Left lung (tissue), 14 donors: ENCODE data around the gene CASP3. TPM values are rescaled to one million over a fixed set of nuclear protein-coding genes. Genes with fewer than 3 reads are reported as not detected.
A peak's percentile ranks its signal among the peaks of the same experiment; 100 is the strongest.

Experiments
- ATAC-seq: fragments of 200-7000 bp; cut with Tn5 transposase; one replicate; pipeline ENCODE4 v1.9.1; 2020; ENCODE audit warnings: moderate library complexity
- DNase-seq, 4 donors: peaks; one replicate each; pipeline ENCODE4 v3.0.0-alpha.2; 2013 to 2020
- H3K27ac ChIP-seq, 2 donors: fragments of 200-600 bp; sonication (generic) in 1 of 2; one replicate each; pipeline versions ENCODE4 v1.5.0 to v1.8.0; 2020 to 2021
- H3K27me3 ChIP-seq, 2 donors: fragments of 200-600 bp; sonication (generic) in 1 of 2; one replicate each; pipeline versions ENCODE4 v1.5.0 to v1.8.0; 2020 to 2021
- H3K36me3 ChIP-seq, 2 donors: fragments of 200-600 bp; sonication (generic) in 1 of 2; one replicate each; pipeline versions ENCODE4 v1.5.0 to v1.8.0; 2020 to 2021
- H3K4me1 ChIP-seq, 2 donors: fragments of 200-600 bp; one replicate each; pipeline ENCODE4 v1.8.0; 2021
- H3K4me3 ChIP-seq, 2 donors: fragments of 200-600 bp; sonication (generic) in 1 of 2; one replicate each; pipeline versions ENCODE4 v1.5.0 to v1.8.0; 2020 to 2021; ENCODE audit warnings: mild to moderate bottlenecking in 1 of 2
- H3K9me3 ChIP-seq, 2 donors: fragments of 200-600 bp; sonication (generic) in 1 of 2; one replicate each; pipeline versions ENCODE4 v1.5.0 to v1.8.0; 2020 to 2021
- CTCF ChIP-seq, 2 donors: fragments of 200-600 bp; sonication (generic) in 1 of 2; IDR thresholded peaks; one replicate each; pipeline versions ENCODE4 v1.5.0 to v1.8.0; 2021; ENCODE audit warnings: antibody characterized with exemption in 2 of 2
- intact Hi-C, 2 donors: fragments of 100-400 bp; cut with DNase I; formaldehyde crosslinking; loops; one replicate each; pipeline versions ENCODE4 v1.11.2 to v1.14.2; 2022
- long read RNA-seq, 12 donors: library from polyadenylated mRNA in 2 of 12; unstranded in 2 of 12; transcript quantifications; one replicate each; pipeline ENCODE4 v2.0.0 and lab custom pipeline, GENCODE V29; 2019 to 2026
- polyA plus RNA-seq, 6 donors: library from polyadenylated mRNA; unstranded; fragments of 120-200 nt; gene quantifications; one replicate each; pipeline ENCODE4 v1.2.1, GENCODE V29; 2013; ENCODE audit not compliant: insufficient read length in 6 of 6
- total RNA-seq, 2 donors: library from RNA; stranded (reverse); fragmentation: NEBNext Ultra II Directional; extraction: Animal tissue kit (Norgen Biotek cat#: 25700); gene quantifications; one replicate each; pipeline ENCODE4 v1.2.1, GENCODE V29; 2021
- donor health status: DM: no; HTN: yes; CAD: no.
- donor health status: DM: no; HTN: no; CAD: no.

The CASP3 gene
- total RNA-seq: 10 to 100 TPM; 19.1 to 23.5 TPM
- polyA plus RNA-seq: 10 to 100 TPM; 30.8 to 37.9 (median 35.6) TPM
- long read RNA-seq, donor 1, transcript CASP3-206 (7 exons, 2,540 nt): major isoform, 12 of 18 reads
- long read RNA-seq, donor 1, transcript CASP3-201 (8 exons, 2,673 nt): minor isoform, 6 of 18 reads
- long read RNA-seq, donor 1, partial matches to known transcripts: 0 of 18 reads
- long read RNA-seq, donor 1, other reads (novel, unspliced or antisense): 0 of 18 reads
- long read RNA-seq, donor 2, transcript CASP3-206 (7 exons, 2,540 nt): major isoform, 10 of 14 reads
- long read RNA-seq, donor 2, partial matches to known transcripts: 0 of 14 reads
- long read RNA-seq, donor 2, other reads (novel, unspliced or antisense): 0 of 14 reads
- long read RNA-seq, donor 3, transcript CASP3-206 (7 exons, 2,540 nt): major isoform, 10 of 15 reads
- long read RNA-seq, donor 3, partial matches to known transcripts: 0 of 15 reads
- long read RNA-seq, donor 3, other reads (novel, unspliced or antisense): 0 of 15 reads
- long read RNA-seq, donor 4, partial matches to known transcripts: 1 of 6 reads
- long read RNA-seq, donor 4, other reads (novel, unspliced or antisense): 2 of 6 reads
- long read RNA-seq, donor 5, transcript CASP3-206 (7 exons, 2,540 nt): major isoform, 9 of 13 reads
- long read RNA-seq, donor 5, partial matches to known transcripts: 0 of 13 reads
- long read RNA-seq, donor 5, other reads (novel, unspliced or antisense): 0 of 13 reads
- long read RNA-seq, donor 6, transcript CASP3-201 (8 exons, 2,673 nt): major isoform, 11 of 20 reads
- long read RNA-seq, donor 6, transcript CASP3-206 (7 exons, 2,540 nt): minor isoform, 9 of 20 reads
- long read RNA-seq, donor 6, partial matches to known transcripts: 0 of 20 reads
- long read RNA-seq, donor 6, other reads (novel, unspliced or antisense): 0 of 20 reads
- long read RNA-seq, donor 7, transcript CASP3-206 (7 exons, 2,540 nt): major isoform, 5 of 5 reads
- long read RNA-seq, donor 7, partial matches to known transcripts: 0 of 5 reads
- long read RNA-seq, donor 7, other reads (novel, unspliced or antisense): 0 of 5 reads
- long read RNA-seq, donor 8, transcript CASP3-206 (7 exons, 2,540 nt): major isoform, 7 of 12 reads
- long read RNA-seq, donor 8, partial matches to known transcripts: 0 of 12 reads
- long read RNA-seq, donor 8, other reads (novel, unspliced or antisense): 0 of 12 reads
- long read RNA-seq, donor 9: 0 reads
- long read RNA-seq, donor 10, partial matches to known transcripts: 0 of 1 reads
- long read RNA-seq, donor 10, other reads (novel, unspliced or antisense): 0 of 1 reads
- long read RNA-seq, donor 11, transcript CASP3-206 (7 exons, 2,540 nt): major isoform, 16 of 23 reads
- long read RNA-seq, donor 11, partial matches to known transcripts: 5 of 23 reads
- long read RNA-seq, donor 11, other reads (novel, unspliced or antisense): 0 of 23 reads
- long read RNA-seq, donor 12, transcript CASP3-206 (7 exons, 2,540 nt): major isoform, 8 of 18 reads
- long read RNA-seq, donor 12, partial matches to known transcripts: 7 of 18 reads
- long read RNA-seq, donor 12, other reads (novel, unspliced or antisense): 0 of 18 reads

- TF ChIP-seq CTCF (IDR thresholded peaks at IDR 0.05): peak in 1 of 2 donors; percentile 28
- ATAC-seq (peak; percentile 96), DNase-seq (peak; percentile 95 to 100 (median 98))
- H3K4me3 ChIP-seq: peak within 1 kb of the TSS; percentile 79 to 82
- H3K4me1 ChIP-seq: peaks cover 22 to 58% of the 10 kb centered on the region in 2 donors
- H3K27me3 ChIP-seq: no peaks in the 10 kb centered on the region
- peak within 1 kb of the TSS; percentile 96 to 97 for H3K27ac ChIP-seq
- no peaks in the 10 kb centered on the region for H3K9me3 ChIP-seq
- H3K36me3 ChIP-seq: peaks cover 0 to 4% of the 10 kb centered on the region in 2 donors
- intact Hi-C loops: no loop called here
These were observed at the start of gene CASP3, which contains the start of gene PRIMPOL for GRCh38 chr4:184649026-184649970. Gene CASP3, minus strand, starts transcription at chr4:184649447. Its CDS starts 10,994 bp downstream, at chr4:184638453. Gene PRIMPOL, plus strand, starts transcription at chr4:184649738. Its CDS starts 7,403 bp downstream, at chr4:184657141.

GRCh38 chr4:184697956-184698355 is 48.7 kb upstream of the CASP3 start:
- H3K4me1 ChIP-seq: no peaks in the 10 kb centered on the region
- no peak for DNase-seq
- no peaks in the 10 kb centered on the region for H3K9me3 ChIP-seq
- no peak overlapping the region for H3K27ac ChIP-seq
- peaks cover 0 to 21% of the 10 kb centered on the region in 2 donors for H3K36me3 ChIP-seq
- H3K4me3 ChIP-seq: no peak overlapping the region
- no peak for ATAC-seq
- H3K27me3 ChIP-seq: no peaks in the 10 kb centered on the region
- no peak for TF ChIP-seq CTCF (IDR thresholded peaks at IDR 0.05)
- intact Hi-C loops: no loop called here

GRCh38 chr4:184695178-184695896 is 46.1 kb upstream of the CASP3 start:
- no peak overlapping the region for H3K4me3 ChIP-seq
- peaks cover 0 to 26% of the 10 kb centered on the region in 2 donors for H3K36me3 ChIP-seq
- no peaks in the 10 kb centered on the region for H3K9me3 ChIP-seq
- ATAC-seq (no peak), DNase-seq (no peak)
- intact Hi-C loops: no loop called here
- no peaks in the 10 kb centered on the region for H3K4me1 ChIP-seq
- H3K27ac ChIP-seq: no peak overlapping the region
- no peaks in the 10 kb centered on the region for H3K27me3 ChIP-seq
- TF ChIP-seq CTCF (IDR thresholded peaks at IDR 0.05): no peak
